ENCODE measurements around the gene NFATC1.

NFATC1 gene

GRCh38 chr18:79382681-79383387 is 12.9 kb upstream of the NFATC1 start:
- Histone ChIP-seq H3K36me3 (ENCODE audit: insufficient read depth, low read length) (peaks cover 22% of the 10 kb centered on the region), H3K4me1 (ENCODE audit: insufficient read depth, low read length) (peaks cover 8% of the 10 kb centered on the region; the same call in 1 of the 2 replicates), H4K20me1 (ENCODE audit: insufficient read depth, low read length) (0 out of 2 replicates have a peak, but pooled peaks cover 3% of the 10 kb centered on the region), H3K4me2 (ENCODE audit: insufficient read depth, low read length) (no peak overlapping the region), H2AFZ (ENCODE audit: low read depth, low read length) (no peak overlapping the region), H3K79me2 (ENCODE audit: insufficient read depth, low read length) (no peaks in the 10 kb centered on the region), H3K9ac (ENCODE audit: low read depth, low read length) (no peak overlapping the region), H3K4me3 (ENCODE audit: low read depth in 1 of 2, low read length in 2 of 2) (no peak overlapping the region), H3K9me3 (ENCODE audit: insufficient read depth, low read length, severe bottlenecking) (no peaks in the 10 kb centered on the region), H3K27ac (ENCODE audit: low read length) (no peak overlapping the region), H3K27me3 (ENCODE audit: insufficient read depth, low read length, poor library complexity) (no peaks in the 10 kb centered on the region)
- TF ChIP-seq CTCF (IDR thresholded peaks at IDR 0.05; ENCODE audit: borderline replicate concordance, extremely low read depth, low read length, poor library complexity, severe bottlenecking) (no peak), EZH2 (IDR thresholded peaks at IDR 0.05; ENCODE audit: borderline replicate concordance, low read depth, low read length, severe bottlenecking) (no peak)
- DNase-seq (no peak), ATAC-seq (ENCODE audit: insufficient read depth, low read depth) (no peak)

- Histone ChIP-seq H4K20me1 (ENCODE audit: insufficient read depth, low read length) (0 out of 2 replicates have a peak, but pooled peaks cover 3% of the 10 kb centered on the region), H3K9ac (ENCODE audit: low read depth, low read length) (no peak overlapping the region), H3K36me3 (ENCODE audit: insufficient read depth, low read length) (peaks cover 15% of the 10 kb centered on the region), H3K79me2 (ENCODE audit: insufficient read depth, low read length) (no peaks in the 10 kb centered on the region), H3K4me2 (ENCODE audit: insufficient read depth, low read length) (no peak overlapping the region), H3K4me3 (ENCODE audit: low read depth in 1 of 2, low read length in 2 of 2) (no peak overlapping the region), H3K4me1 (ENCODE audit: insufficient read depth, low read length) (peaks cover 8% of the 10 kb centered on the region), H2AFZ (ENCODE audit: low read depth, low read length) (no peak overlapping the region), H3K27me3 (ENCODE audit: insufficient read depth, low read length, poor library complexity) (no peaks in the 10 kb centered on the region), H3K27ac (ENCODE audit: low read length) (no peak overlapping the region), H3K9me3 (ENCODE audit: insufficient read depth, low read length, severe bottlenecking) (no peaks in the 10 kb centered on the region)
- no peak for ATAC-seq (ENCODE audit: insufficient read depth, low read depth)
- DNase-seq = no peak
- TF ChIP-seq CTCF (IDR thresholded peaks at IDR 0.05; ENCODE audit: borderline replicate concordance, extremely low read depth, low read length, poor library complexity, severe bottlenecking) = no peak
- TF ChIP-seq EZH2 (IDR thresholded peaks at IDR 0.05; ENCODE audit: borderline replicate concordance, low read depth, low read length, severe bottlenecking) = no peak
These were observed 12.2 kb upstream of the NFATC1 start for GRCh38 chr18:79383388-79384056.

- Histone ChIP-seq H3K27me3 (ENCODE audit: insufficient read depth, low read length, poor library complexity) (no peaks in the 10 kb centered on the region), H3K4me3 (ENCODE audit: low read depth in 1 of 2, low read length in 2 of 2) (no peak overlapping the region), H3K36me3 (ENCODE audit: insufficient read depth, low read length) (0 out of 2 replicates have a peak, but pooled peaks cover 7% of the 10 kb centered on the region), H3K27ac (ENCODE audit: low read length) (no peak overlapping the region), H2AFZ (ENCODE audit: low read depth, low read length) (no peak overlapping the region), H3K4me2 (ENCODE audit: insufficient read depth, low read length) (no peak overlapping the region), H3K79me2 (ENCODE audit: insufficient read depth, low read length) (no peaks in the 10 kb centered on the region), H3K9ac (ENCODE audit: low read depth, low read length) (no peak overlapping the region), H3K4me1 (ENCODE audit: insufficient read depth, low read length) (peaks cover 8% of the 10 kb centered on the region), H3K9me3 (ENCODE audit: insufficient read depth, low read length, severe bottlenecking) (no peaks in the 10 kb centered on the region), H4K20me1 (ENCODE audit: insufficient read depth, low read length) (0 out of 2 replicates have a peak, but pooled peaks cover 3% of the 10 kb centered on the region)
- TF ChIP-seq CTCF (IDR thresholded peaks at IDR 0.05; ENCODE audit: borderline replicate concordance, extremely low read depth, low read length, poor library complexity, severe bottlenecking) = no peak
- no peak for TF ChIP-seq EZH2 (IDR thresholded peaks at IDR 0.05; ENCODE audit: borderline replicate concordance, low read depth, low read length, severe bottlenecking)
- no peak for ATAC-seq (ENCODE audit: insufficient read depth, low read depth)
- no peak for DNase-seq
These were observed 11.5 kb upstream of the NFATC1 start for GRCh38 chr18:79384151-79384807.

Measured in DND-41 (cell line).